ENCODE results near the gene CDC14B.

The CDC14B gene

DNA sequence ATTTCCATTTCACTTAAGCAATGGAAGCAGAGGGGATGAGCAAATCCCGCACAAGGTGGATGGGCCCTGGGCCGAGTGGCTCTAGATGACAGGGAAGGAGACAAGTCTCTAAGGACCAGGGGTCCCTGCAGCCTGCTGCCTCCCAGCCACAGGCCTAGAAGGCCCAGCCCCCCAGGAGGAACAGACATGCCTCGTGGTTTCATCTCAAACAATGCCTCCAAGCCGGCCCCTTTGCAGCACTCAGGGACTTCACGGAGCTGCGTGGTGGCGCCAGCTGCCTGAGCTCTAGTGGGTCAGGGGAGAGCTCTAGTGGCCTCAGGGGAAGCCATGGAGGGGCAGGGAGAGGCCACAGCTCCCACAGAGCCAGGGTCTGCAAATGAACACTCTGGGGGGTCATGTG, 120.8 kb downstream of the CDC14B start:
- no peak for DNase-seq (ENCODE audit: low spot score)
- TF ChIP-seq, protein P1, sequence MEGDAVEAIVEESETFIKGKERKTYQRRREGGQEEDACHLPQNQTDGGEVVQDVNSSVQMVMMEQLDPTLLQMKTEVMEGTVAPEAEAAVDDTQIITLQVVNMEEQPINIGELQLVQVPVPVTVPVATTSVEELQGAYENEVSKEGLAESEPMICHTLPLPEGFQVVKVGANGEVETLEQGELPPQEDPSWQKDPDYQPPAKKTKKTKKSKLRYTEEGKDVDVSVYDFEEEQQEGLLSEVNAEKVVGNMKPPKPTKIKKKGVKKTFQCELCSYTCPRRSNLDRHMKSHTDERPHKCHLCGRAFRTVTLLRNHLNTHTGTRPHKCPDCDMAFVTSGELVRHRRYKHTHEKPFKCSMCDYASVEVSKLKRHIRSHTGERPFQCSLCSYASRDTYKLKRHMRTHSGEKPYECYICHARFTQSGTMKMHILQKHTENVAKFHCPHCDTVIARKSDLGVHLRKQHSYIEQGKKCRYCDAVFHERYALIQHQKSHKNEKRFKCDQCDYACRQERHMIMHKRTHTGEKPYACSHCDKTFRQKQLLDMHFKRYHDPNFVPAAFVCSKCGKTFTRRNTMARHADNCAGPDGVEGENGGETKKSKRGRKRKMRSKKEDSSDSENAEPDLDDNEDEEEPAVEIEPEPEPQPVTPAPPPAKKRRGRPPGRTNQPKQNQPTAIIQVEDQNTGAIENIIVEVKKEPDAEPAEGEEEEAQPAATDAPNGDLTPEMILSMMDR (IDR thresholded peaks at IDR 0.05; ENCODE audit: extremely low read depth, missing control alignments), result no peak

DNA sequence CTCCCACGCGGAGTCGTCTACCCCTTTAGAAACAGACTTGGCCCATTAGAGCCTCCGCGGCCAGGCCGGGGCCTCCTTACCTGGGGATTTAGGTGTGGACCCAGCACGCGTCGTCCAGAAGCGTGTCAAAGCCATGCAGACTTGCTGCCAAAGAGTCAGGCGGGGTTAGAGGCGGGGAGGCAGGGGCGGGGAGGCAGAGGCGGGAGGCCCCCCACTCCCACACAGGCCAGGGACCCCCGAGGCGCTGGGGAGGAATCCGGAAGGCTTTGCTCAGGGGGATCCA, 122.6 kb downstream of the CDC14B start:
- DNase-seq (ENCODE audit: low spot score), result no peak
- TF ChIP-seq, protein P1 (IDR thresholded peaks at IDR 0.05; ENCODE audit: extremely low read depth, missing control alignments), result no peak

DNA sequence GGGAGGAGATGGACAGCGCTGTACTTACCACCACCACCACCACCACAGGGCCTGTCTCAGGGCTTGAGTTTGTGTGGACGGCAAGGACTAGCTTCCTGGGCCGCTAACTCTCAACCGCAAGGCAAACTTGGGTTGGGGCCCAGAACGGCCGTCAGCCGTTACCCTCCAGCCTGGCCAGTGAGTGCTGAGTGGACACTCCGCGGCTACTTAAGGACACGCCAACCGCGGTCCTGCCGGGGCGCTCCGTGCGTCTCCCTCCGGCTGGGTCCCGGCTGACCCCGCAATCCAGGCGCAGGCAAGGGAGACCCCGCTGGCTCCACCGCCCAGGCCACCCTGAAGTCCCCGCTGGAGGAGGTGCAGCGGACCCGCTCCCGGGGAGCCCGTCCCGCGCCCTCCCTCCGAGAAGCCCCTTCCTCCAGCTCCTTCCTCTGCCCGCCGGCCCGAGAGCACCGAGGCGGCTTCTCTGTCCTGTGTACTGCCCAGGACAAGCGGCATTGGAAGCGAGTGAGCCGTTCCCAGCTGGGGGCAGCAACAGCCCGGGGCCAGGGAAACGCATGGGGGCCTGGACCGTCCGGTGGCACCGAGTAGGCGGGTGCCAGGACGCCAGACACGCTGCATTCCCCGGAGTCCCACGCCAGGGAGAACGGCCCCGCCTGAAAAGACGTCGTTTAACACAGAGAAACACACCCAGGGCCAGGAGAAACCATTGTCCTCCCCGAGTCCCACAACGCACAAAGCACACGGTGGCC, 123.1 kb downstream of the CDC14B start:
- no peak for DNase-seq (ENCODE audit: low spot score)

DNA sequence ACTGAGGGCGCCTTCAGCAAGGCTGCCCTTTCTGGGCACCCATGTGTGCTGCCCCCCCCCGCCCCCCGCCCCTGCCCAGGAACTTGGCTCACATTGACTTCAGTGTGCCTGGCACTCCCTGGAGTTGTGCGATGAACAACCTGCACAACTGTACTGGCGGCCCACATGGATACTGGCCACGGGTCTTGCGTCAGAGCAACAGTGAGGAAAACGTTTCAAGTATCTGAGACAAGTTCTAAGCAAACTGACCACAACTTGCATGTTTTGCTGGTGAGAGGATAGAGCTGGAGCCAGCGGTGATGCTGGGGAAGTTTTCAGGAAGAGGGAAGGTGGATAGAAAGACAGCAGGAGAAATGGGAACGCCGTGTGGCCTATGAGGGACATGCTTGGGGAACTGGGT, 124.3 kb downstream of the CDC14B start:
- TF ChIP-seq, protein P1 (IDR thresholded peaks at IDR 0.05; ENCODE audit: extremely low read depth, missing control alignments), result no peak
- no peak for DNase-seq (ENCODE audit: low spot score)

More for the DNA sequence above, 123.1 kb downstream of the CDC14B start:
- TF ChIP-seq, protein P1 (IDR thresholded peaks at IDR 0.05; ENCODE audit: extremely low read depth, missing control alignments), result no peak

DNA sequence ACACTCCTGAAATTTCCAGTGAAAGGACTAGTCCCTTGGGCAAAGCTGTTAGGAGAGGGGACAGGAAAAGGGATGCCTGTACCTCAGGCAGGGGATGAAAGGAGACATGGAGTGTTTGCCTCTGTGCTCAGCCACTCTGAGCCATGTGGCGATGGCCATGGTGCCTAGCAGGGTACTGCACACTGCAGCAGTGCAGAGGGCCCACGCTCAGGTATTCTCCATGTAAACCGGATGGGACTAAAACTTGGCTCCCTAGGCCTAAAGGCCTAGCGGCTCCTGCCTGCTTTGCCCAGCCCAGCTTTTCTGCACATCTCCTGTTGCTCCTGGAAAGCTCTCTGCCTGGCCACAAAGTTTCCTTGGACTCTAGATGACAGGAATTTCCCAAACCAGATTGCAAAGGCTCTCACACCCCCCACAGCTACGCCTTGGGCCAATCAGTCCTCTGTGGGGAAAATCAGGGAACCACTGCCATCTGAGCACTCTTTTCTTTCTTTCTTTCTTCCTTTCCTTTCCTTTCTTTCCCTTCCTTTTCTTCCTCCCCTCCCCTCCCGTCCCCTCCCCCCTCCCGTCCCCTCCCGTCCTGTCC, 125.3 kb downstream of the CDC14B start:
- TF ChIP-seq, protein P1 (IDR thresholded peaks at IDR 0.05; ENCODE audit: extremely low read depth, missing control alignments), result no peak
- DNase-seq (ENCODE audit: low spot score), result no peak

DNA sequence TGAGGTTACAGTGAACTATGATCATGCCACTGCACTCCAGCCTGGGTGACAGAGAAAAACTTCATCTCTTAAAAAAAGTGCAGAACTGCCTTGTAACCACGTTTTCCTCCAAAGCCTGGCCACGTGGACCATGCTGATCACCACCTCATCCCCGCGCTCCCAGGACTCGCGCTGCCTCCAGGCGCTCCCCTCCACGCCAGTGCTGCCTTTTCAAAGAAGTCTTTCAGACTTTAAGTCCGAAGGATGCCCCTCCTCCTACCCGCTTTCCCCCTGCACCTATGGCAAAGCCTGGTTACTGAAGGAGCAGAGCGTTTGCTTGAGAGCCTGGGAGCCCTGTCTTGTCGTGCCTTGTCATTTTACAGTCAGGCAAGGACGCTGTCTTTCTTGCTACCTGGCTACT, 125.9 kb downstream of the CDC14B start:
- DNase-seq (ENCODE audit: low spot score), result no peak

DNA sequence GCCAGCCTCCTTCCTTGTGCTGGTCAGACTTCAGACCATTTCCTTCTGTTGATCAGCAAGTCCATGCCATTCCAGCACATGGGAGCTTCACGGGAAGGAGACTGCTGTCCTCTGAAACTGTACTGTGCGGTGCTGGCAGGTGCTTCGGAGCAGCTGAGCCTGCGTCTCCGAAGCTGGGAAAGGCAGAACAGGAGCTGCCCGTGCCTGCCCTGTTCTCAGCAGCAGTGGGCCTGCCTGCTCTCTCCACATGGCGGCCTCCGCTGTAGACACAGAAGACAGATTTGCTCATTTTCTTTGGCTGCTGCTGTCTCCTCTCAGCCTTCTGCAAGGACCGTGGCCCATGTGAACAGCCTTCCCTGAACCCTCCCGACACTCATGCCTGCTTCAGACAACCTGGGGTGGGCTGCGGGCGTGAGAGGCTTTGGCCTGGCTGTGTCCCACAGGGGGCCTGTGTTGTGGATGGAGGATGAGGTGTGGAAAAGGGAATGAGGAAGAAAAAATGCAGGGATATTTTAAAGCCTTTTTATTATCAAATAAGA, 126.6 kb downstream of the CDC14B start:
- TF ChIP-seq, protein P1 (IDR thresholded peaks at IDR 0.05; ENCODE audit: extremely low read depth, missing control alignments), result no peak
- no peak for DNase-seq (ENCODE audit: low spot score)

More for the DNA sequence above, 125.9 kb downstream of the CDC14B start:
- TF ChIP-seq, protein P1 (IDR thresholded peaks at IDR 0.05; ENCODE audit: extremely low read depth, missing control alignments), result no peak
